Stimulated activated CD8-positive, alpha-beta memory T cell treated with anti-CD3 and anti-CD28 coated beads, Interleukin-12 subunit alpha, Interleukin-12 subunit beta, amount 100 ng/mL, for 24 hours (primary cell): ENCODE data around the gene LAMC2.
"Not testable (repeated sequence)": the region's sequence is repeated elsewhere in the genome, so short reads cannot be mapped to it uniquely, and the experiment has no call there.

Experiments
- DNase-seq: peaks from one replicate; pipeline ENCODE4 v3.0.0-alpha.2; 2020; ENCODE audit errors: extremely low read depth

The LAMC2 gene

GRCh38 chr1:183185941-183186490 is at the start of gene LAMC2:
LAMC2 (plus strand) TSS chr1:183186264; CDS start chr1:183186353, 89 bp downstream.
- no peak for DNase-seq

- DNase-seq: no peak
Observed at GRCh38 chr1:183137782-183138181, 48.3 kb upstream of the LAMC2 start.

- no peak for DNase-seq
Observed at GRCh38 chr1:183138301-183138700, 47.8 kb upstream of the LAMC2 start.

DNA sequence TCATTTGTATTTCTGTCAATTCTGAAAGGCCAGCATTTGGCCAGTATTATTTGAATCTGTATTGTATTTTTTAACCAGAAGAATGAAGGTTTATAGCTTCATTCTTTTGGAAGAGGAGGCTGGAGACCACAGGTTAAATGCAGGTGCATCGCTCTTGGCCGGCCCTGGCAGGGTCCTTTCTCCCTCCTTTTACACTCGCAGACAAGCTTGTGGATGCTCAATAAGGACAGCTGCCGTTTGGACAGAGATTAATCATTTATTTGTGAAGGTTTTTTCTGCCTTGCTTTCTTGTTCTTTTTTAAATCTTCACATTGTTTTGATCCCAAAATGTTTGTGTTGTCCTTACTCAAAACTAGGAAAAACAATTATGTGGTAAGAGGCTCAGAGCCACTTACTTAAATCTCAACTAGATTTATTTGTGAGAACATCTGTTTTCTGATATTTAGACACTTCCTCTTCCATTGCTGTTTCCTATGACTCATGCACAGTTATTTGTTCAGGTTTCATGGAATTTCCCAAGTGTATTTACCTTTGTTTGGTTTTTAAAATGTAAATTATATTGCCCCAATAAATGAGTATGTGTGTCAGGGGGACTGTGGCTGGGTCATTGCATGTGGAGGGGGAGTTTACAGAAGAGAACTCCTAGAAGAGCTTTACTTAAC is 46.7 kb upstream of the LAMC2 start:
- DNase-seq: no peak

GRCh38 chr1:183140633-183141032 is 45.4 kb upstream of the LAMC2 start:
- no peak for DNase-seq

DNA sequence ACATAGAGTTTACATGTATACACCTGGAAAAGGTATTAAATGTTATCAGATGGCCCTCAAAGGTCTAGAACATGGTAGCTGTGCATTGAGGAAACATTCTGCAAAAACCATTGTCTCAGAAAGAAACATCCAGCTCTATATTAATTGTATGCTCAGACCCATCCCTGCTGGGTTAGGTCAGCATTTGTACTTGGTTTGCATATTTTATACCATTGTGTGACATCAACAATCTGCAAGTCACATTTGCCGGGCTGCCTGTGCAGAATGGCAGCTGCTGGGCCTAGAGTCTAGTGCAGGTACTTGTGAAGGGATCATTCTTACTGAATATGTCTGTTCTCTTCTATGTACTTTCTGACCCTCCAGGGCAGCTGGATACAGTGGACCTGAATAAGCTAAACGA is 43.9 kb upstream of the LAMC2 start:
- no peak for DNase-seq

GRCh38 chr1:183143576-183144315 is 42.3 kb upstream of the LAMC2 start:
- DNase-seq: no peak

DNA sequence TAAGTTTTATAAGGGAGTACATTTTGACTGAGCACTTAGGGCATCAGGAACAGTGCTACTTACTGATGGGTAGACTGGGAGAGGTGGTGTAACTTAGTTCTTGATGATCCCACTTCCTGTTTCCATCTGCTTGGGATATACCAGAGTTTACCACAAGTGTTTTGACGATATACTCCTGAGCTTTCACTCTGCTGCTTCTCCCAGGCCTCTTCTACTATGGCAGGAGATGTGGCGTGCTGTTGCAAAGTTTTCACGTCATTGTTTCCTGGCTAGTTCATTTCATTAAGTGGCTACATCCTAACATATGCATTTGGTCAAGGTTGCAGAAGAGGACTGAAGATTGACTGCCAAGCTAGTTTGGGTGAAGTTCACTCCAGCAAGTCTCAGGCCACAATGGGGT is 41.3 kb upstream of the LAMC2 start:
- DNase-seq: no peak

DNA sequence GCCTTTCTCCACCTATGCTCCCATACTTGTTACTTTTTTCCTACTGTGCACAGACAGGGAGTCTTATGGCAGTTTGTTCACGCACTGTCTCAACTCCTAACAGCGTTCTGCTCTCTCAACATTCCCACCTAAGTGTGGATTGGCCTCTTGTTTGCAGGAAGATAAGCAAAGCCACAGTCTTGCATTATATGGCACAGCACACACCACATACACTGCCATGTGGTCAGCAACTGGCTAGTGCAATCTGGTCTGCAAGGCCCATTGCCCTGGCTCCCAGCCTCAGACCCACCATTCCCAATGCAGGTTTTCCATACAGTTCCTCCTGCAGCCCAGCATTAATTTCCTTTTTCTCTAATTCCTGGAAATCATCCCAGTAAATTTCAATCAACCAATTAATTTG is 38.3 kb upstream of the LAMC2 start:
- DNase-seq: no peak

DNA sequence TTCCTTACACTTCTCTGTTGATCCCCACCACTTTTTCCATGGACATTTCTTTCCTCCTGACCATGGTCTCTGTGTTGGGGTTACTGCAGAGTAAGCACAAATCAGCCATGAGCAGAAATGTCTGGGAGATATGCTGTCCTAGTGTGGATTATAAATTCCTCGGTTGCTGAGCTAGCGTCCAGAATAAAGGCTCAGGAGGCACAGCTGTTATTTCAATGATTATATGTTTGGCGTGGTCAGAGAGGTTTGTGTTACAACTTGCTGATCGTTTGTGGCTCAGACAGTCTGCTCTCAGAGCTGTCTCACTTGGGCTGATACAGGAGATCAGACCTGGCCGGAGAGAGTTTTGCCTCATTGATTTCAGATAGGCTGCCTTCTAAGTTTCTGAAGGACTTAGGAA is 37.5 kb upstream of the LAMC2 start:
- no peak for DNase-seq

DNA sequence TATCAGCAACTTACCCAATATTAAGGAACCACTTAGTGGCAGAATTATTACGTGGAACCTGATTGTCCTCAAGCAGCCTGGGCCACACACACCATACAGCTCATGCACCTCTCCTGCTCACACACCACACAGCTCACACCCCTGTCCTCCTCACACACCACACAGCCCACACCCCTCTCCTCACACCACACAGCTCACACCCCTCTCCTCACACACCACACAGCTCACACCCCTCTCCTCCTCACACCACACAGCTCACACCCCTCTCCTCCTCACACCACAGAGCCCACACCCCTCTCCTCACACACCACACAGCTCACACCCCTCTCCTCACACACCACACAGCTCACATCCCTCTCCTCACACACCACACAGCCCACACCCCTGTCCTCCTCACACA is 36.8 kb upstream of the LAMC2 start:
- DNase-seq: no peak

GRCh38 chr1:183150032-183150431 is 36.0 kb upstream of the LAMC2 start:
- not testable (repeated sequence) for DNase-seq

- no peak for DNase-seq
Observed at GRCh38 chr1:183150445-183150844, 35.6 kb upstream of the LAMC2 start.

DNA sequence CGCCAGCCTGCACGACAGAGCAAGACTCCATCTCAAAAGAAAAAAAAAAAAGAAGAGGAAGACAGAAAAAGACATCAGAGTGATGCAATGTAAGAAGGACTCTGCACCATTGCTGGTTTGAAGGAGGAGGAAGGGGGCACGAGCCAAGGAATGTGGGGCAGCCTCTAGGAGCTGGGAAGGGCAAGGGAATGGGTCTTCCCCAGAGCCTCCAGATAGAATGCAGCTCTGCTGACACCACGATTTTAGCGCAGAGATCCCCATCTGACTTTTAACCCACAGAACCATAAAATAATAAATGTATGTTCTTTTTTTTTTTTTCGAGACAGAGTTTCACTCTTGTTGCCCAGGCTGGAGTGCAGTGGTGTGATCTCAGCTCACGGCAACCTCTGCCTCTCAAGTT is 33.9 kb upstream of the LAMC2 start:
- DNase-seq: no peak

DNA sequence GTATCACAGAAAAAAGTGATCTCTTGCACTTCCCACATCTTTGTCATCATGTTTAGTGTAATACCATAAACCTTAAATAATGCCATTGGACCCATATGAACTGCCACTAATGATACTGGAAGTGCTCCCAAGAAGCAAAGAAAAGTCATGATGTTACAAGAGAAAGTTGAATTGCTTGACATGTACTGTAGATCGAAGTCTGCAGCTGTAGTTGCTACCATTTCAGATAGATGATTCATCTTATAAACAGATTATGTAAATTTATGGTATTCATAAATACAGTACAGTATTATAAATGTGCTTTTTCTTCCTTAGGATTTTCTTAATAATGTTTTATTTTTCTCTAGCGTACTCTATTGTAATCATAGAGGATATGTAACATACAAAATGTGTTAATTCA is 30.1 kb upstream of the LAMC2 start:
- DNase-seq: no peak

DNA sequence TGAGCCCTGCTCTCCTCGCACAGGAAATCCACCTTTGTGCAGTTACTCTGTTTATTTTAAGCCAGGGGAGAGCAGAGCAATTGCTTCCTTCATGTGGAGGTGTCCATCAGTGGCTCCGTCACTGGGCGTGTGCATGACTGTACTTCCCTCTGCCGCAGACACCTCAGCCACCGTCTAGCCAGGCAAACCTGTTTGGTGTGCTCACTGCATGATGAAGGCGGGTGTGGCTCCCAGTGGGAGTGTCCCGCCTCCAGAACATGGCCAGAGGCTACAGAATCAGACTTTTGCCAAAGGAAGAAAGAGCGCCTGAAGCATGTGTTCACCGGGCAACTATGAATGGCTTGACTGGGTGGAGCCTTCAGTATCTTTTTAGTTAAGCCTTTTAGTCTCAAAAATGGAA is 26.1 kb upstream of the LAMC2 start:
- DNase-seq: no peak

GRCh38 chr1:183161391-183161790 is 24.7 kb upstream of the LAMC2 start:
- no peak for DNase-seq

- no peak for DNase-seq
Observed at GRCh38 chr1:183163316-183163715, 22.7 kb upstream of the LAMC2 start.

- DNase-seq: no peak
Observed at GRCh38 chr1:183164340-183164739, 21.7 kb upstream of the LAMC2 start.

GRCh38 chr1:183164963-183165362 is 21.1 kb upstream of the LAMC2 start:
- DNase-seq: no peak

GRCh38 chr1:183165456-183165855 is 20.6 kb upstream of the LAMC2 start:
- DNase-seq: no peak

DNA sequence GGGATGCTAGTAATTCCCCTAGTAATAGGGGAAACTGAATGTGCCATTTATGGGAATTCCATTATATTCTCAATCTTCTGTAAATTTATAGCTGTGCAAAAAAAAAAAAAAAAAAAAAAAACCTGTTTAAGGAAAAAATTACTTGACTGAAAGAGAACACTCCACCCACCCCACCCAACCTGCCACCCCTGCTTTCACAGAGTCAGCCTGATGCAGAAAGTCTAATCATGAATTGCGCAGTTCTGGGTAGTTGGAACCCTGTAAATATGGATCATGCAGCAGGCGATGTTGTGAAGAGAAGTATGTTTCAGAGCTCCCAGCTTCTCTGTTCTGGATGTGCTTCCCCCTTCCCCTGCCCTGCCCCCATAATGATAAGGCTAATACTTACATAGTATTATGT is 19.6 kb upstream of the LAMC2 start:
- no peak for DNase-seq

DNA sequence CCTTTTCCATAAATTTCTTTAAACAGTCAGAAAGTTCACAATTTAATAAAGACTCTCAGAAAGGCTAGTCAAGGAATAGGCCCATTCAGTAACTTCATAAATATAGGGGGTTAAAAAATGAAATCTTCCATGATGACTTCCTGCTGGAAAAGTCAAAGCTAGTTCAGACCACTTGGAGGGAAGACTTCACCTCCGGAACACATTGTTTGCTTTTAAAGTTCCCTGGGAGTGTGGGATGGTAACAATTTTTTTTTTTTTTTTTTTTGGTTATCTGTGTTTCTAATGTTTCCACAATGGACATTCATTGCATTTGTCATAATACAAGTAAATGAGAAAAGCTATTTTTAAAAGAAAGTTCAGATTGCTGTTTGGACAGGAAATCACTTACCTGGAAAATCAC is 18.4 kb upstream of the LAMC2 start:
- DNase-seq: no peak
